CD4-positive, alpha-beta T cell treated with Interleukin-10 for 1 hour (primary cell): Measurements from ENCODE around the gene PEX14.

Experiments used
- DNase-seq: peaks from one replicate; pipeline ENCODE4 v3.0.0-alpha.2; 2020

PEX14 gene

GRCh38 chr1:10553118-10553517 lies 78.4 kb downstream of the PEX14 start:
- no peak for DNase-seq

GRCh38 chr1:10555635-10556429 lies 81.1 kb downstream of the PEX14 start:
- no peak for DNase-seq

GRCh38 chr1:10556430-10557005 lies 81.8 kb downstream of the PEX14 start:
- DNase-seq = no peak

GRCh38 chr1:10557714-10558113 lies 83.0 kb downstream of the PEX14 start:
- DNase-seq = no peak

- no peak for DNase-seq
Measured at GRCh38 chr1:10559386-10559785, 84.6 kb downstream of the PEX14 start.

GRCh38 chr1:10561497-10561896 lies 86.7 kb downstream of the PEX14 start:
- no peak for DNase-seq

GRCh38 chr1:10561955-10562354 lies 87.2 kb downstream of the PEX14 start:
- DNase-seq = peak; percentile 24

GRCh38 chr1:10564063-10564462 lies 89.3 kb downstream of the PEX14 start:
- no peak for DNase-seq

- DNase-seq = no peak
Measured at GRCh38 chr1:10569531-10569930, 94.8 kb downstream of the PEX14 start.

GRCh38 chr1:10575616-10576015 lies 100.9 kb downstream of the PEX14 start:
- no peak for DNase-seq

GRCh38 chr1:10578070-10578469 lies 103.3 kb downstream of the PEX14 start:
- no peak for DNase-seq

- no peak for DNase-seq
Measured at GRCh38 chr1:10583641-10584040, 108.9 kb downstream of the PEX14 start.

- no peak for DNase-seq
Measured at GRCh38 chr1:10585242-10585641, 110.5 kb downstream of the PEX14 start.

GRCh38 chr1:10586125-10586524 lies 111.4 kb downstream of the PEX14 start:
- DNase-seq = no peak

- DNase-seq = no peak
Measured at GRCh38 chr1:10588640-10589039, 113.9 kb downstream of the PEX14 start.

- no peak for DNase-seq
Measured at GRCh38 chr1:10589074-10589473, 114.3 kb downstream of the PEX14 start.

- DNase-seq = no peak
Measured at GRCh38 chr1:10591010-10591409, 116.3 kb downstream of the PEX14 start.

GRCh38 chr1:10592373-10592772 lies 117.6 kb downstream of the PEX14 start:
- no peak for DNase-seq

- no peak for DNase-seq
Measured at GRCh38 chr1:10593750-10594149, 119.0 kb downstream of the PEX14 start.

GRCh38 chr1:10594595-10595223 lies 120.0 kb downstream of the PEX14 start:
- DNase-seq = no peak

- DNase-seq = no peak
Measured at GRCh38 chr1:10596780-10597179, 122.0 kb downstream of the PEX14 start.

- no peak for DNase-seq
Measured at GRCh38 chr1:10597492-10598388, 123.0 kb downstream of the PEX14 start.

- DNase-seq = no peak
Measured at GRCh38 chr1:10598389-10598702, 123.6 kb downstream of the PEX14 start.
